ENCODE results near the gene SORCS3. TPM values are rescaled to one million over a fixed set of nuclear protein-coding genes. Genes with fewer than 3 reads are reported as not detected.

SORCS3 gene
- total RNA-seq, 1 experiment from 2014 or later = 0.18 TPM

DNA sequence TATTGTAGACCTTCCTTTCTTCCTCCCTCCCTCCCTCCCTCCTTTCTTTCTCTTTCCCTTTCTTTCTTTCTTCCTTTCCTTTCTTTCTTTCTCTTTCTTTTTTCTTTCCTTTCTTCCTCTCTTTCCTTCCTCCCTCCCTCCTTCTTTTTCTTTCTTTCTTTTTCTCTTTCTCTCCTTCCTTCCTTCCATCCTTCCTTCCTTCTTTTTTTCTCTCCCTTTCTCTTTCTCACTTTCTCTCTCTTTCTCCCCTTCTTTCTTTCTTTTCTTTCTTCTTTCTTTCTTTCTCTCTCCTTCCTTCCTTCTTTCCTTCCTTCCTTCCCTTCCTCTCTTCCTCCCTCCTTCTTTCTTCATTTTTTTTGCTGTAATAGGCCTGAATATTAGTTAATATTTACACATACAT, 638.0 kb downstream of the SORCS3 start:
- Histone ChIP-seq H3K27me3 (replicated peaks; ENCODE audit: control insufficient read depth, insufficient read depth, low read length) (no peaks in the 10 kb centered on the region), H3K36me3 (ENCODE audit: control insufficient read depth, insufficient read depth, low read length) (no peaks in the 10 kb centered on the region), H3K9me3 (no peaks in the 10 kb centered on the region), H3K4me1 (no peaks in the 10 kb centered on the region), H3K4me3 (ENCODE audit: low read depth, low read length) (no peak overlapping the region)
- Mint-ChIP-seq H3K27ac (ENCODE audit: unreplicated experiment) (no peak overlapping the region), H3K4me3 (ENCODE audit: unreplicated experiment) (no peak overlapping the region), H3K36me3 (ENCODE audit: insufficient read depth, unreplicated experiment) (no peaks in the 10 kb centered on the region), H3K9me3 (ENCODE audit: unreplicated experiment) (no peaks in the 10 kb centered on the region), H3K27me3 (ENCODE audit: insufficient read depth, unreplicated experiment) (peaks cover 5% of the 10 kb centered on the region), H3K4me1 (ENCODE audit: low read depth, unreplicated experiment) (no peaks in the 10 kb centered on the region)
- BruUV-seq (replicated peaks) = no TSS peak
- ChIA-PET CTCF (no interaction called here), POLR2A (no interaction called here)
- TF ChIP-seq, protein P1, sequence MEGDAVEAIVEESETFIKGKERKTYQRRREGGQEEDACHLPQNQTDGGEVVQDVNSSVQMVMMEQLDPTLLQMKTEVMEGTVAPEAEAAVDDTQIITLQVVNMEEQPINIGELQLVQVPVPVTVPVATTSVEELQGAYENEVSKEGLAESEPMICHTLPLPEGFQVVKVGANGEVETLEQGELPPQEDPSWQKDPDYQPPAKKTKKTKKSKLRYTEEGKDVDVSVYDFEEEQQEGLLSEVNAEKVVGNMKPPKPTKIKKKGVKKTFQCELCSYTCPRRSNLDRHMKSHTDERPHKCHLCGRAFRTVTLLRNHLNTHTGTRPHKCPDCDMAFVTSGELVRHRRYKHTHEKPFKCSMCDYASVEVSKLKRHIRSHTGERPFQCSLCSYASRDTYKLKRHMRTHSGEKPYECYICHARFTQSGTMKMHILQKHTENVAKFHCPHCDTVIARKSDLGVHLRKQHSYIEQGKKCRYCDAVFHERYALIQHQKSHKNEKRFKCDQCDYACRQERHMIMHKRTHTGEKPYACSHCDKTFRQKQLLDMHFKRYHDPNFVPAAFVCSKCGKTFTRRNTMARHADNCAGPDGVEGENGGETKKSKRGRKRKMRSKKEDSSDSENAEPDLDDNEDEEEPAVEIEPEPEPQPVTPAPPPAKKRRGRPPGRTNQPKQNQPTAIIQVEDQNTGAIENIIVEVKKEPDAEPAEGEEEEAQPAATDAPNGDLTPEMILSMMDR (IDR thresholded peaks at IDR 0.05; ENCODE audit: insufficient read depth in 1 of 2, low read depth in 1 of 2, low read length in 1 of 2, severe bottlenecking in 1 of 2, unreplicated experiment in 1 of 2) = no peak
- no peak for DNase-seq
- intact Hi-C loops (cut with micrococcal nuclease; ENCODE audit: unreplicated experiment) = no loop called here

DNA sequence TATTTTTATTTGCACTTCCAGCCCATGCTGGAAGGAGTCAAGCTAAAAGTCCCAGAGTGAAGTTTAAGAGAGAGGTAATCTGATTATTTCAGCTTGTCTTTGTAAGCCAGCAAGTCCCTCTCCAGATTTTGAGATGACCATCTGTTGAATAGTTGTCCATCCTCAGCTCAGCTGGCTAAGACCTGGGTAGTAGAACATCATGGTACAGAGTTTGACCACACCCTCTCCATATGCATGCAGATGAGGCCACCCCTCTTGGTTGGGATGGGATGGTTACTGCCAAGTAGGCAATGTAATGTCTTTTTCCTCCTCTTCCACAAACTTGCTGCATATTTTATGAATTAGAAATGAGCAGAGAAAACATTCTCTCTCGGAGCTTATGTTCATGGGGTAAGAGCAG, 639.8 kb downstream of the SORCS3 start:
- Histone ChIP-seq H3K4me1 (no peaks in the 10 kb centered on the region), H3K9me3 (no peaks in the 10 kb centered on the region), H3K27me3 (replicated peaks; ENCODE audit: control insufficient read depth, insufficient read depth, low read length) (no peaks in the 10 kb centered on the region), H3K36me3 (ENCODE audit: control insufficient read depth, insufficient read depth, low read length) (no peaks in the 10 kb centered on the region), H3K4me3 (ENCODE audit: low read depth, low read length) (no peak overlapping the region)
- Mint-ChIP-seq H3K27me3 (ENCODE audit: insufficient read depth, unreplicated experiment) (peaks cover 3% of the 10 kb centered on the region), H3K9me3 (ENCODE audit: unreplicated experiment) (no peaks in the 10 kb centered on the region), H3K4me1 (ENCODE audit: low read depth, unreplicated experiment) (no peaks in the 10 kb centered on the region), H3K27ac (ENCODE audit: unreplicated experiment) (no peak overlapping the region), H3K4me3 (ENCODE audit: unreplicated experiment) (no peak overlapping the region), H3K36me3 (ENCODE audit: insufficient read depth, unreplicated experiment) (no peaks in the 10 kb centered on the region)
- ChIA-PET POLR2A (no interaction called here), CTCF (no interaction called here)
- BruUV-seq (replicated peaks) = no TSS peak
- no peak for DNase-seq
- TF ChIP-seq, protein P1 (IDR thresholded peaks at IDR 0.05; ENCODE audit: insufficient read depth in 1 of 2, low read depth in 1 of 2, low read length in 1 of 2, severe bottlenecking in 1 of 2, unreplicated experiment in 1 of 2) = no peak
- intact Hi-C loops (cut with micrococcal nuclease; ENCODE audit: unreplicated experiment) = no loop called here

DNA sequence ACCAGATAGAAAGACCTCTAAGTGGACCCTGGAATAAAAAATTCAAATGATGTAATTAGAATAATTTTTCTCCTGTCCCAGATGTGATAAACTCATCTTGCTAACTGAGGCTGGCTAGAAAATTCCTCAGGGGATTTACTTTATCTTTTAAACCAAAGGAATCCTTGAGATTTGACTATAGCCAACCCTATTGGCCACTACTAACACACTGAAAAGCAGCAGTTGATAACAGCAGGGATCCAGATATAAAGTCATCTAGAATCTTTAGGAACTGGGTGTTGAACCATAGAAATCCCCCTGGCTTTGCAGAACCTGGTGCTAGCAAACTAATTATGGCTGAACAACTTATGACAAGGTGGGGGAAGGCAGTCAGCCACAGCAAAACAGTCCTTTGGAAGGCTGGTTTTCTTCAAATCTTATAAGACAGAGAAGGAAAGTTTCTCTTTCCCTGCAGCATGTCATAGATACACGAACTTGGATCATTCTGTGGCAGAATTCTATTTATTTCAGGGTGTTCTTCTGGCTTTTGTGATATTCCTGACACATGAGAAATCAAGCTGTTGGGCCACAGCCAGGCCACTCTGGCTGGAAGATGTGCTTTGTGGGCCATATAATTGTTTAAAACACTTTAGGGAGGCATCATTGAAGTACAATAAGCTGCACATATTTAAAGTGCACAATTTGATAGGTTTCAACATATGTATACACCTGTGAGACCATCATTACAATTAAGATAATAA, 643.6 kb downstream of the SORCS3 start:
- BruUV-seq (replicated peaks) = no TSS peak
- TF ChIP-seq, protein P1 (IDR thresholded peaks at IDR 0.05; ENCODE audit: insufficient read depth in 1 of 2, low read depth in 1 of 2, low read length in 1 of 2, severe bottlenecking in 1 of 2, unreplicated experiment in 1 of 2) = no peak
- H3K4me3 Mint-ChIP-seq (ENCODE audit: unreplicated experiment) = no peak overlapping the region
- H3K4me1 Mint-ChIP-seq (ENCODE audit: low read depth, unreplicated experiment) = no peaks in the 10 kb centered on the region
- ChIA-PET CTCF (no interaction called here), POLR2A (no interaction called here)
- H3K4me1 ChIP-seq = no peaks in the 10 kb centered on the region
- peaks cover 5% of the 10 kb centered on the region for H3K27me3 Mint-ChIP-seq (ENCODE audit: insufficient read depth, unreplicated experiment)
- intact Hi-C loops (cut with micrococcal nuclease; ENCODE audit: unreplicated experiment) = no loop called here
- no peaks in the 10 kb centered on the region for H3K9me3 Mint-ChIP-seq (ENCODE audit: unreplicated experiment)
- no peak for DNase-seq
- H3K36me3 ChIP-seq (ENCODE audit: control insufficient read depth, insufficient read depth, low read length) = no peaks in the 10 kb centered on the region
- H3K27me3 ChIP-seq (replicated peaks; ENCODE audit: control insufficient read depth, insufficient read depth, low read length) = no peaks in the 10 kb centered on the region
- no peaks in the 10 kb centered on the region for H3K36me3 Mint-ChIP-seq (ENCODE audit: insufficient read depth, unreplicated experiment)
- H3K4me3 ChIP-seq (ENCODE audit: low read depth, low read length) = no peak overlapping the region
- H3K9me3 ChIP-seq = no peaks in the 10 kb centered on the region
- H3K27ac Mint-ChIP-seq (ENCODE audit: unreplicated experiment) = no peak overlapping the region

All from Caco-2 (cell line).